Lung (tissue), 12 donors: ENCODE data around the gene PPP2R5A. TPM values are rescaled to one million over a fixed set of nuclear protein-coding genes. Genes with fewer than 3 reads are reported as not detected.

Experiments
- ATAC-seq: fragments of 200-7000 bp; cut with Tn5 transposase; one replicate; pipeline ENCODE4 v1.9.1; 2020; ENCODE audit warnings: moderate number of reproducible peaks; ENCODE audit not compliant: insufficient read depth, low FRiP score
- DNase-seq, 3 donors: peaks; one replicate each; pipeline ENCODE4 v3.0.0-alpha.2; 2013 to 2017
- H3K27ac ChIP-seq, 2 donors: one replicate each; pipeline ENCODE4 v1.5.1; 2013; ENCODE audit warnings: mild to moderate bottlenecking in 2 of 2, moderate library complexity in 2 of 2, control low read depth in 1 of 2, inconsistent platforms in 1 of 2, low read depth in 1 of 2, low read length in 1 of 2
- H3K27me3 ChIP-seq, 3 donors: one replicate each; pipeline ENCODE4 v1.5.1; 2013; ENCODE audit warnings: low read length in 2 of 3; ENCODE audit not compliant: control insufficient read depth in 3 of 3, insufficient read depth in 3 of 3
- H3K36me3 ChIP-seq, 4 donors: one replicate each; pipeline ENCODE4 v1.5.1; 2013; ENCODE audit warnings: low read length in 4 of 4, mild to moderate bottlenecking in 1 of 4, moderate library complexity in 1 of 4; ENCODE audit not compliant: control insufficient read depth in 4 of 4, insufficient read depth in 4 of 4
- H3K4me1 ChIP-seq, 5 donors: one replicate each; pipeline ENCODE4 v1.5.1; 2013; ENCODE audit warnings: low read length in 5 of 5, mild to moderate bottlenecking in 2 of 5, moderate library complexity in 1 of 5; ENCODE audit not compliant: control insufficient read depth in 5 of 5, insufficient read depth in 5 of 5
- H3K4me3 ChIP-seq: one replicate; pipeline ENCODE4 v1.5.1; 2013; ENCODE audit warnings: mild to moderate bottlenecking, control low read depth, moderate library complexity
- H3K9ac ChIP-seq, 2 donors: one replicate each; pipeline ENCODE4 v1.5.1; 2013; ENCODE audit warnings: low read length in 2 of 2, control low read depth in 1 of 2; ENCODE audit not compliant: insufficient read depth in 1 of 2
- H3K9me3 ChIP-seq, 4 donors: one replicate each; pipeline ENCODE4 v1.5.1; 2013; ENCODE audit warnings: low read length in 3 of 4, mild to moderate bottlenecking in 1 of 4, moderate library complexity in 1 of 4; ENCODE audit not compliant: control insufficient read depth in 4 of 4, insufficient read depth in 3 of 4
- WGBS, 2 donors: extraction: QIAGEN DNeasy Blood & Tissue Kit; methylation state at CpG; one replicate each; pipeline ENCODE4 v1.1.7; 2013; 5-methylcytosine and 5-hydroxymethylcytosine counted together
- polyA plus RNA-seq, 2 donors: library from polyadenylated mRNA; stranded (reverse); fragments of 200-250 nt; gene quantifications; one replicate each; pipeline ENCODE4 v1.2.1, GENCODE V29; 2013
- total RNA-seq, 2 donors: library from RNA; depleted of rRNA in 1 of 2; stranded (reverse); fragments of >200 nt in 1 of 2; gene quantifications; one replicate each; pipeline ENCODE4 v1.2.1, GENCODE V29; 2014 to 2021
- TF ChIP-seq, protein P1 (sequence below): IDR thresholded peaks from 2 replicates; pipeline ENCODE4 v1.5.1; 2012; ENCODE audit warnings: mild to moderate bottlenecking; ENCODE audit errors: control extremely low read depth, extremely low read depth
- donor health status: control.
- donor health status: control.
- donor health status: Bipolar disorder and iron deficiency.
- donor health status: healthy.
- donor health status: DM: yes; HTN: yes; CAD: no.

Gene PPP2R5A
- total and polyA plus RNA-seq, 4 donors: 31.3 to 143 (median 54.3) TPM

DNA sequence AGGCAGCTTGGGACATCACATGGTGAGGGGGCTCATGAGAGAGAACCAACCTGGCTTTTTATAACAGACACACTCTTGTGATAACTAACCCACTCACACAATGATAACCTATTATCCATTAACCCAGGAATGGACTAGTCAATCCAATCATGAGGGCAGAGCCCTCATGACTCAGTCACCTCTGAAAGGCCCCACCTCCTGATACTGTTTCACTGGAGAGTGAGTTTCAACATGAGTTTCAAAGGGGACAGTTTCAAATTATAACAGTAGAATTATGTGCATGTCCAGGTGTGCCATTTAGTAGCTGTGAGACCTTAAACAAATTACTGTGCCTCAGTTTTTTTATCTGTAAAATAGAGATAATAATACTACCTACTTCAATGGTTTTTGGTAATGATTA, 47.6 kb upstream of the PPP2R5A start:
- H3K27ac ChIP-seq: no peak overlapping the region
- H3K9me3 ChIP-seq: no peaks in the 10 kb centered on the region
- H3K4me3 ChIP-seq: no peak overlapping the region
- DNase-seq: no peak
- ATAC-seq: no peak
- TF ChIP-seq, protein P1, sequence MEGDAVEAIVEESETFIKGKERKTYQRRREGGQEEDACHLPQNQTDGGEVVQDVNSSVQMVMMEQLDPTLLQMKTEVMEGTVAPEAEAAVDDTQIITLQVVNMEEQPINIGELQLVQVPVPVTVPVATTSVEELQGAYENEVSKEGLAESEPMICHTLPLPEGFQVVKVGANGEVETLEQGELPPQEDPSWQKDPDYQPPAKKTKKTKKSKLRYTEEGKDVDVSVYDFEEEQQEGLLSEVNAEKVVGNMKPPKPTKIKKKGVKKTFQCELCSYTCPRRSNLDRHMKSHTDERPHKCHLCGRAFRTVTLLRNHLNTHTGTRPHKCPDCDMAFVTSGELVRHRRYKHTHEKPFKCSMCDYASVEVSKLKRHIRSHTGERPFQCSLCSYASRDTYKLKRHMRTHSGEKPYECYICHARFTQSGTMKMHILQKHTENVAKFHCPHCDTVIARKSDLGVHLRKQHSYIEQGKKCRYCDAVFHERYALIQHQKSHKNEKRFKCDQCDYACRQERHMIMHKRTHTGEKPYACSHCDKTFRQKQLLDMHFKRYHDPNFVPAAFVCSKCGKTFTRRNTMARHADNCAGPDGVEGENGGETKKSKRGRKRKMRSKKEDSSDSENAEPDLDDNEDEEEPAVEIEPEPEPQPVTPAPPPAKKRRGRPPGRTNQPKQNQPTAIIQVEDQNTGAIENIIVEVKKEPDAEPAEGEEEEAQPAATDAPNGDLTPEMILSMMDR: no peak
- H3K27me3 ChIP-seq: no peaks in the 10 kb centered on the region
- no peak overlapping the region for H3K9ac ChIP-seq
- H3K4me1 ChIP-seq: peaks cover 0 to 27% (median 12%) of the 10 kb centered on the region in 5 donors
- H3K36me3 ChIP-seq: no peaks in the 10 kb centered on the region

DNA sequence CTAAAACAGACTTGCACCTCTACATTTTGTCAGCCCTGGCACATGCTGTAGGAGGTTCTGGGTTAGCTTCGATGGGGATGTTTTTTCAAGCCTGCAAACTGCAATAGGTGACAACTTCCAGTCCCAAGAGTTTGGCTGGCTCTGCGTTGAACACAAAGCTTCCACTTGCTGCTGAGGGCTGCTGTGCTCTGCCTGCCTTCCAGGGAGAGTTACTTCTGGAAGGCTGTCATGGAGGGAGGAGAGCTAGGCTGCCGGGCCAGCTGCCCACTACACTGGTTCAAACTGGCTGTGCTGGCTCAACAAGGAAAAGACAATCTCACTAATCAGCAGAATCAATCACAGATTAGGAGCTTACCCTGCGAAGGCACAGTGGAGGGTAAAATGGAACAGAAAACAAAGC, 46.7 kb upstream of the PPP2R5A start:
- Histone ChIP-seq H3K4me3 (no peak overlapping the region), H3K27ac (peak overlapping the region in 1 of 2 donors; percentile 64), H3K9me3 (no peaks in the 10 kb centered on the region), H3K9ac (no peak overlapping the region), H3K27me3 (no peaks in the 10 kb centered on the region), H3K4me1 (peaks cover 0 to 29% (median 13%) of the 10 kb centered on the region in 5 donors), H3K36me3 (no peaks in the 10 kb centered on the region)
- ATAC-seq (no peak), DNase-seq (peak in 2 of 3 donors; percentile 16 to 54)
- TF ChIP-seq, protein P1: no peak
- 43 to 64% methylated on average over 4 of the region's 4 CpGs for WGBS, 2 donors

DNA sequence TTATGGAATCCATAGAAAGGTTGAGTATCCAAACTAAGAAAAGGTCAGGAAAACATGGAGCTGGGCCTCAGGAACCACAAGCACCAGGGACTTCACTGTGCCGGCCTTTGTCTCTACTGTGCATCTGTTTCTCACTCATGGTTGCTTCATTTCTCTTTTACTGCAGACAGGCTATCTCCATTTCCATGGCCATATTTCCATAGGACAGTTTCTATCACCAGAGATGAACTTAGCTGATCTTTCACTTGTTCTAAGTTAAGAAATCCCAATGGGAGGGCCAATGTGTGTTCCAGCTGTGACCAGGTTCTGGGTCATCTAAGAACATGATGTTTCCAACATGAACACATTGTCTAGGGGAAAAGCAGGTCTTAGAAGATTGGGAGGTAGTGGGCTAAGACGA, 43.7 kb upstream of the PPP2R5A start:
- Histone ChIP-seq H3K27me3 (no peaks in the 10 kb centered on the region), H3K4me3 (no peak overlapping the region), H3K36me3 (no peaks in the 10 kb centered on the region), H3K27ac (peak overlapping the region in 1 of 2 donors; percentile 44), H3K4me1 (peaks cover 0 to 13% (median 10%) of the 10 kb centered on the region in 5 donors), H3K9me3 (no peaks in the 10 kb centered on the region), H3K9ac (no peak overlapping the region)
- TF ChIP-seq, protein P1: no peak
- ATAC-seq (no peak), DNase-seq (no peak)
- 85 to 89% methylated on average over 2 of the region's 2 CpGs for WGBS, 2 donors

DNA sequence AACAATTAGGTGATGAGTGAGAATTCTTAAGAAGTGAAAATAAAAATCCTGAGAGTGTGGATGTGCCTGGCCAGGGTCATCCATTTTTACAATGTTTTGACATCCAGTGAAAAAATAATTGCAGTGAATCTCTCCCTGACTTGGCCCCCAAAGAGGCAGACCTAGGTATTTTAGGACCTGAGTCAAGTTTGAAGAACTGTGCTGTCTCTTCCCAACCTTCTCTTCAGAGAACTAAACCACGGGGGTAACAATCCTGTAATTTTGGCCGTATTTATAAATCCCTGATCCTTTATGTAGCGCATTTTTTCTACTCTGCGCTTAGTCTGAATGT, 43.3 kb upstream of the PPP2R5A start:
- H3K9ac ChIP-seq: no peak overlapping the region
- no peak for ATAC-seq
- no peaks in the 10 kb centered on the region for H3K27me3 ChIP-seq
- no peaks in the 10 kb centered on the region for H3K36me3 ChIP-seq
- no peak overlapping the region for H3K4me3 ChIP-seq
- TF ChIP-seq, protein P1: no peak
- no peak for DNase-seq
- WGBS, 2 donors: 62 to 78% methylated on average over 4 of the region's 4 CpGs
- H3K9me3 ChIP-seq: no peaks in the 10 kb centered on the region
- H3K27ac ChIP-seq: peak overlapping the region in 1 of 2 donors; percentile 61
- peaks cover 0 to 13% (median 10%) of the 10 kb centered on the region in 5 donors for H3K4me1 ChIP-seq
